ENCODE measurements around the gene ASTN1.
A peak's percentile ranks its signal among the peaks of the same experiment; 100 is the strongest.

The ASTN1 gene

GRCh38 chr1:177021687-177022086, 142.8 kb downstream of the ASTN1 start:
- no peak for TF ChIP-seq CTCF (conservative IDR thresholded peaks at IDR 0.05; ENCODE audit: control insufficient read depth, insufficient read depth, low read depth, low read length)
- no peak for DNase-seq (ENCODE audit: low read depth)
- no peak overlapping the region for H3K4me3 ChIP-seq (ENCODE audit: control insufficient read depth, low read depth, low read length)

GRCh38 chr1:177020851-177021589, 143.5 kb downstream of the ASTN1 start:
- peak; percentile 30 for DNase-seq (ENCODE audit: low read depth)
- TF ChIP-seq CTCF (conservative IDR thresholded peaks at IDR 0.05; ENCODE audit: control insufficient read depth, insufficient read depth, low read depth, low read length) = no peak
- H3K4me3 ChIP-seq (ENCODE audit: control insufficient read depth, low read depth, low read length) = no peak overlapping the region

GRCh38 chr1:177017287-177017852, 147.1 kb downstream of the ASTN1 start:
- TF ChIP-seq CTCF (conservative IDR thresholded peaks at IDR 0.05; ENCODE audit: control insufficient read depth, insufficient read depth, low read depth, low read length) = no peak
- H3K4me3 ChIP-seq (ENCODE audit: control insufficient read depth, low read depth, low read length) = no peak overlapping the region
- DNase-seq (ENCODE audit: low read depth) = no peak

GRCh38 chr1:177014325-177014724, 150.2 kb downstream of the ASTN1 start:
- no peak for DNase-seq (ENCODE audit: low read depth)
- no peak for TF ChIP-seq CTCF (conservative IDR thresholded peaks at IDR 0.05; ENCODE audit: control insufficient read depth, insufficient read depth, low read depth, low read length)
- H3K4me3 ChIP-seq (ENCODE audit: control insufficient read depth, low read depth, low read length) = no peak overlapping the region

GRCh38 chr1:177012342-177012925, 152.1 kb downstream of the ASTN1 start:
- H3K4me3 ChIP-seq (ENCODE audit: control insufficient read depth, low read depth, low read length) = no peak overlapping the region
- no peak for TF ChIP-seq CTCF (conservative IDR thresholded peaks at IDR 0.05; ENCODE audit: control insufficient read depth, insufficient read depth, low read depth, low read length)
- no peak for DNase-seq (ENCODE audit: low read depth)

GRCh38 chr1:177011508-177011907, 153.0 kb downstream of the ASTN1 start:
- H3K4me3 ChIP-seq (ENCODE audit: control insufficient read depth, low read depth, low read length) = no peak overlapping the region
- no peak for TF ChIP-seq CTCF (conservative IDR thresholded peaks at IDR 0.05; ENCODE audit: control insufficient read depth, insufficient read depth, low read depth, low read length)
- DNase-seq (ENCODE audit: low read depth) = no peak

All from fibroblast of mammary gland (primary cell).